RWPE1 (cell line): ENCODE data around the gene CRLF2.

Experiments used
- CTCF ChIA-PET: fragments of 350-600 bp; sonication (Branson Sonifier 250); formaldehyde crosslinking; extraction: SDS; loops from one replicate; lab custom pipeline; 2021; lab: Yijun Ruan, JAX
- POLR2A ChIA-PET: fragments of 400-600 bp; formaldehyde crosslinking; extraction: SDS; loops from one replicate; lab custom pipeline; 2020; ENCODE audit warnings: antibody characterized with exemption; ENCODE audit not compliant: low non-redundant PET; lab: Yijun Ruan, JAX
- DNase-seq: peaks from one replicate; pipeline ENCODE4 v3.0.0; 2012; ENCODE audit warnings: low spot score
- H3K27ac ChIP-seq: fragments of 450-650 bp; 2 replicates; pipeline ENCODE4 v1.5.1; 2017
- CTCF ChIP-seq: fragments of 450-650 bp; conservative IDR thresholded peaks from 2 replicates; pipeline ENCODE4 v1.5.1; 2017; ENCODE audit warnings: low read depth, mild to moderate bottlenecking

Gene CRLF2

GRCh38 chrX:1167918-1168481 is 44.4 kb downstream of the CRLF2 start:
- TF ChIP-seq CTCF: no peak
- no peak for DNase-seq
- POLR2A ChIA-PET: no interaction called here

GRCh38 chrX:1167466-1167865 is 45.0 kb downstream of the CRLF2 start:
- no peak for DNase-seq
- no peak overlapping the region for H3K27ac ChIP-seq
- CTCF ChIA-PET: no interaction called here
- POLR2A ChIA-PET: no interaction called here
- TF ChIP-seq CTCF: no peak

More at GRCh38 chrX:1167918-1168481, 44.4 kb downstream of the CRLF2 start:
- CTCF ChIA-PET: no interaction called here
- H3K27ac ChIP-seq: no peak overlapping the region

GRCh38 chrX:1165535-1166196 is 46.8 kb downstream of the CRLF2 start:
- ChIA-PET POLR2A (no interaction called here), CTCF (no interaction called here)
- no peak for TF ChIP-seq CTCF
- DNase-seq: no peak
- no peak overlapping the region for H3K27ac ChIP-seq

- ChIA-PET POLR2A (no interaction called here), CTCF (no interaction called here)
- TF ChIP-seq CTCF: no peak
- H3K27ac ChIP-seq: no peak overlapping the region
- DNase-seq: no peak
Observed at GRCh38 chrX:1164322-1165288, 47.8 kb downstream of the CRLF2 start.

- POLR2A ChIA-PET: no interaction called here
- no peak for TF ChIP-seq CTCF
- H3K27ac ChIP-seq: no peak overlapping the region
- CTCF ChIA-PET: no interaction called here
- DNase-seq: no peak
Observed at GRCh38 chrX:1163231-1163630, 49.2 kb downstream of the CRLF2 start.

GRCh38 chrX:1162119-1162916 is 50.1 kb downstream of the CRLF2 start:
- no peak for DNase-seq
- POLR2A ChIA-PET: no interaction called here
- no peak for TF ChIP-seq CTCF

More at GRCh38 chrX:1162119-1162916, 50.1 kb downstream of the CRLF2 start:
- no peak overlapping the region for H3K27ac ChIP-seq
- CTCF ChIA-PET: no interaction called here
